PC-9 (cell line): ENCODE results near the gene LEPROT.

Source experiments
- CTCF ChIP-seq: fragments of 200-600 bp; sonication (generic); conservative IDR thresholded peaks from 2 replicates; pipeline ENCODE4 v1.6.1; 2017; ENCODE audit warnings: mixed run types, antibody characterized with exemption, mild to moderate bottlenecking, moderate library complexity
- EZH2 ChIP-seq: fragments of 200-600 bp; sonication (generic); IDR thresholded peaks from 2 replicates; pipeline ENCODE4 v1.8.0; 2017; ENCODE audit warnings: antibody characterized with exemption, low read depth

GRCh38 chr1:65372557-65372956 is 47.9 kb upstream of the LEPROT start:
- TF ChIP-seq CTCF = no peak
- no peak for TF ChIP-seq EZH2
